HCT116 (cell line): ENCODE measurements around the gene CTBP2. TPM values are rescaled to one million over a fixed set of nuclear protein-coding genes. Genes with fewer than 3 reads are reported as not detected.

Experiments used
- ATAC-seq: fragments of 200-7000 bp; cut with Tn5 transposase; 2 replicates; pipeline ENCODE4 v1.9.1; 2020; ENCODE audit warnings: mild to moderate bottlenecking, moderate library complexity
- BruUV-seq: library from RNA; stranded (reverse); fragments of 400-500 nt; replicated peaks from 2 replicates; lab custom pipeline; 2021; lab: Mats Ljungman, UMichigan
- CTCF ChIA-PET: fragments of 300-600 bp; sonication (Branson Sonifier 250); formaldehyde crosslinking; loops from one replicate; lab custom pipeline; 2021; ENCODE audit warnings: antibody characterized with exemption; lab: Charles Lee
- POLR2A ChIA-PET: fragments of 300-600, 350-600 bp; sonication (Branson Sonifier 250); formaldehyde crosslinking; loops from one replicate; lab custom pipeline; 2021; ENCODE audit warnings: antibody characterized with exemption; lab: Charles Lee
- RAD21 ChIA-PET, 2 experiments: fragments of 300-600 bp; sonication (Branson Sonifier 250); formaldehyde crosslinking; loops; one replicate each; lab custom pipeline; 2023; ENCODE audit warnings: low total read pairs in 2 of 2; ENCODE audit not compliant: uncharacterized antibody in 2 of 2, unreplicated experiment in 2 of 2, low non-redundant PET in 1 of 2; lab: Charles Lee
- DNase-seq: peaks from one replicate; pipeline ENCODE4 v3.0.0-alpha.2; 2010; ENCODE audit warnings: low read depth, low spot score
- H2AFZ ChIP-seq: fragments of 200-600 bp; shearing (Covaris generic), sonication (generic); 2 replicates; pipeline ENCODE4 v1.6.1; 2017; ENCODE audit warnings: low read depth, mixed run types, mixed read lengths, antibody characterized with exemption, low read length; ENCODE audit not compliant: poor library complexity, severe bottlenecking
- H3K27ac ChIP-seq: 2 replicates; pipeline ENCODE4 v1.5.1; 2012; ENCODE audit warnings: low read depth, low read length
- H3K27me3 ChIP-seq: fragments of 200-600 bp; sonication (generic); 2 replicates; pipeline ENCODE4 v1.6.1; 2016; ENCODE audit warnings: mixed run types, low read length, mixed read lengths; ENCODE audit not compliant: insufficient read depth
- H3K36me3 ChIP-seq, 2 experiments: fragments of 200-500 bp in 1 of 2; fragments of 200-600 bp in 1 of 2; sonication (Bioruptor generic) in 1 of 2; sonication (generic) in 1 of 2; 2 replicates each; pipeline versions ENCODE4 v1.5.1 to v1.6.1; 2014 to 2016; ENCODE audit warnings: low read length in 2 of 2, inconsistent platforms in 1 of 2, mixed read lengths in 1 of 2, mixed run types in 1 of 2; ENCODE audit not compliant: insufficient read depth in 2 of 2, control insufficient read depth in 1 of 2
- H3K4me1 ChIP-seq, 2 experiments: fragments of 200-600 bp in 1 of 2; sonication (generic) in 1 of 2; 2 replicates each; pipeline versions ENCODE4 v1.5.1 to v1.6.1; 2012 to 2017; ENCODE audit warnings: low read length in 2 of 2, inconsistent platforms in 1 of 2, mild to moderate bottlenecking in 1 of 2, mixed read lengths in 1 of 2, mixed run types in 1 of 2, moderate library complexity in 1 of 2; ENCODE audit not compliant: insufficient read depth in 2 of 2, control insufficient read depth in 1 of 2
- H3K4me2 ChIP-seq: fragments of 200-600 bp; sonication (generic); 2 replicates; pipeline ENCODE4 v1.6.1; 2017; ENCODE audit warnings: mixed run types, low read length, mixed read lengths
- H3K4me3 ChIP-seq, 2 experiments: fragments of 200-600 bp in 1 of 2; sonication (generic) in 1 of 2; replicated peaks in 1 of 2; 2 replicates each; pipeline ENCODE4 v1.5.1; 2011 to 2016; ENCODE audit warnings: low read length in 2 of 2, control low read depth in 1 of 2, low read depth in 1 of 2, mild to moderate bottlenecking in 1 of 2, mixed read lengths in 1 of 2, mixed run types in 1 of 2
- H3K79me2 ChIP-seq: fragments of 200-600 bp; sonication (generic); 2 replicates; pipeline ENCODE4 v1.6.1; 2017; ENCODE audit warnings: mild to moderate bottlenecking, mixed run types, low read length, moderate library complexity, mixed read lengths; ENCODE audit not compliant: insufficient read depth
- H3K9ac ChIP-seq: fragments of 200-600 bp; sonication (generic); 2 replicates; pipeline ENCODE4 v1.6.1; 2016; ENCODE audit warnings: low read length, mixed read lengths
- H3K9me2 ChIP-seq: fragments of 200-600 bp; sonication (generic), shearing (Covaris generic); 2 replicates; pipeline ENCODE4 v1.6.1; 2017; ENCODE audit warnings: mixed run types, mild to moderate bottlenecking, moderate library complexity; ENCODE audit not compliant: insufficient read depth
- H3K9me3 ChIP-seq, 2 experiments: fragments of 200-500 bp in 1 of 2; fragments of 200-600 bp in 1 of 2; sonication (Bioruptor generic) in 1 of 2; sonication (generic) in 1 of 2; 2 replicates each; pipeline ENCODE4 v1.6.1; 2014 to 2017; ENCODE audit warnings: low read length in 2 of 2, mixed read lengths in 2 of 2, inconsistent platforms in 1 of 2, low read depth in 1 of 2, mild to moderate bottlenecking in 1 of 2, mixed run types in 1 of 2, moderate library complexity in 1 of 2; ENCODE audit not compliant: control insufficient read depth in 1 of 2, insufficient read depth in 1 of 2
- H4K20me1 ChIP-seq: fragments of 200-600 bp; sonication (generic), shearing (Covaris generic); 2 replicates; pipeline ENCODE4 v1.6.1; 2017; ENCODE audit warnings: mixed run types, mild to moderate bottlenecking, moderate library complexity; ENCODE audit not compliant: insufficient read depth
- CBX3 ChIP-seq: IDR thresholded peaks from 2 replicates; pipeline ENCODE4 v1.6.1; 2012; ENCODE audit warnings: low read depth
- EZH2 ChIP-seq: fragments of 200-600 bp; sonication (generic); IDR thresholded peaks from 2 replicates; pipeline ENCODE4 v1.6.1; 2017; ENCODE audit warnings: antibody characterized with exemption, mixed run types
- SIN3A ChIP-seq: IDR thresholded peaks from 2 replicates; pipeline ENCODE4 v1.6.1; 2012; ENCODE audit warnings: low read depth
- SRF ChIP-seq: IDR thresholded peaks from 2 replicates; pipeline ENCODE4 v1.6.1; 2012; ENCODE audit warnings: low read depth
- YY1 ChIP-seq: IDR thresholded peaks from 2 replicates; pipeline ENCODE4 v1.6.1; 2011; ENCODE audit warnings: low read length, low read depth, moderate library complexity, mild to moderate bottlenecking; ENCODE audit not compliant: insufficient replicate concordance; ENCODE audit errors: extremely low read depth
- intact Hi-C: fragments of 100-400 bp; cut with micrococcal nuclease; formaldehyde crosslinking; loops from 2 replicates; pipeline ENCODE4 v1.10.0; 2022
- total RNA-seq: library from RNA; stranded (reverse); gene quantifications from one replicate; pipeline ENCODE4 v1.2.1, GENCODE V29; 2021; ENCODE audit not compliant: unreplicated experiment
- TF ChIP-seq, protein P1 (sequence below): IDR thresholded peaks from 2 replicates; pipeline ENCODE4 v1.6.1; 2012; ENCODE audit warnings: low read depth
- TF ChIP-seq, protein P2 (sequence below): IDR thresholded peaks from 2 replicates; pipeline ENCODE4 v1.6.1; 2011; ENCODE audit warnings: mild to moderate bottlenecking, low read length, moderate library complexity; ENCODE audit not compliant: insufficient replicate concordance; ENCODE audit errors: extremely low read depth
- TF ChIP-seq, protein P3 (sequence below), 3 experiments: fragments of 200-600 bp in 1 of 3; sonication (generic) in 1 of 3; IDR thresholded peaks in 2 of 3; conservative IDR thresholded peaks in 1 of 3; 2 replicates each; pipeline ENCODE4 v1.5.1; 2012 to 2017; ENCODE audit warnings: low read depth in 2 of 3, low read length in 2 of 3, antibody characterized with exemption in 1 of 3, borderline replicate concordance in 1 of 3, control low read depth in 1 of 3, mild to moderate bottlenecking in 1 of 3, mixed read lengths in 1 of 3, mixed run types in 1 of 3, moderate library complexity in 1 of 3; ENCODE audit not compliant: insufficient read depth in 1 of 3
- TF ChIP-seq, protein P4 (sequence below): IDR thresholded peaks from 2 replicates; pipeline ENCODE4 v1.6.1; 2012

The CTBP2 gene
- total RNA-seq, 1 experiment from 2014 or later = 144 TPM

DNA sequence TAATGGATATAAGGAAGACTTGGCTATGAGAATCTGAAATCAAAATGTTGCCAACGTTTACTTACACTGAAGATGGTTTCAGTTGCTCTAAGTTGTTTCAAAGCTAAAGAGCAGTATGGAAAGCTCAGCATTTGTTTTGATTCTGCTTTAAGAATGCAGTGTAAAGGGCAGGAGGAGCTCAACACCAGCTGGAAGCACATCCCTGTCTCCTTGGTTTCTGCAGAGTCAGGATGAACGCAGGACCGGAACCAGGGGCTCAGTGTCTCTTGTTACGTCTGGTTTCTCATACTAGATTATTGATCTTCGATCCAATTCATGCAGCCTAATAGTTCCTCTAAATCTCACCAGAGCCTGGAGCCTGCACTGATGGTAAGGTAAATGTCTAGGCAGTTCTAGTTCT lies 194.4 kb downstream of the CTBP2 start:
- H3K36me3 ChIP-seq = peaks cover 0 to 7% of the 10 kb centered on the region in 2 experiments; a peak in 1 of 4 replicates
- no peaks in the 10 kb centered on the region for H3K27me3 ChIP-seq
- H3K4me1 ChIP-seq = peaks cover 0 to 17% of the 10 kb centered on the region in 2 experiments
- H3K27ac ChIP-seq = no peak overlapping the region
- H3K79me2 ChIP-seq = peaks cover 95% of the 10 kb centered on the region
- ChIA-PET RAD21 (no interaction called here), POLR2A (no interaction called here), CTCF (no interaction called here)
- TF ChIP-seq, protein P1, sequence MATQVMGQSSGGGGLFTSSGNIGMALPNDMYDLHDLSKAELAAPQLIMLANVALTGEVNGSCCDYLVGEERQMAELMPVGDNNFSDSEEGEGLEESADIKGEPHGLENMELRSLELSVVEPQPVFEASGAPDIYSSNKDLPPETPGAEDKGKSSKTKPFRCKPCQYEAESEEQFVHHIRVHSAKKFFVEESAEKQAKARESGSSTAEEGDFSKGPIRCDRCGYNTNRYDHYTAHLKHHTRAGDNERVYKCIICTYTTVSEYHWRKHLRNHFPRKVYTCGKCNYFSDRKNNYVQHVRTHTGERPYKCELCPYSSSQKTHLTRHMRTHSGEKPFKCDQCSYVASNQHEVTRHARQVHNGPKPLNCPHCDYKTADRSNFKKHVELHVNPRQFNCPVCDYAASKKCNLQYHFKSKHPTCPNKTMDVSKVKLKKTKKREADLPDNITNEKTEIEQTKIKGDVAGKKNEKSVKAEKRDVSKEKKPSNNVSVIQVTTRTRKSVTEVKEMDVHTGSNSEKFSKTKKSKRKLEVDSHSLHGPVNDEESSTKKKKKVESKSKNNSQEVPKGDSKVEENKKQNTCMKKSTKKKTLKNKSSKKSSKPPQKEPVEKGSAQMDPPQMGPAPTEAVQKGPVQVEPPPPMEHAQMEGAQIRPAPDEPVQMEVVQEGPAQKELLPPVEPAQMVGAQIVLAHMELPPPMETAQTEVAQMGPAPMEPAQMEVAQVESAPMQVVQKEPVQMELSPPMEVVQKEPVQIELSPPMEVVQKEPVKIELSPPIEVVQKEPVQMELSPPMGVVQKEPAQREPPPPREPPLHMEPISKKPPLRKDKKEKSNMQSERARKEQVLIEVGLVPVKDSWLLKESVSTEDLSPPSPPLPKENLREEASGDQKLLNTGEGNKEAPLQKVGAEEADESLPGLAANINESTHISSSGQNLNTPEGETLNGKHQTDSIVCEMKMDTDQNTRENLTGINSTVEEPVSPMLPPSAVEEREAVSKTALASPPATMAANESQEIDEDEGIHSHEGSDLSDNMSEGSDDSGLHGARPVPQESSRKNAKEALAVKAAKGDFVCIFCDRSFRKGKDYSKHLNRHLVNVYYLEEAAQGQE = no peak
- H3K4me3 ChIP-seq = no peak overlapping the region
- intact Hi-C loops = no loop called here
- DNase-seq (no peak), ATAC-seq (no peak)
- H2AFZ ChIP-seq = no peak overlapping the region
- no peaks in the 10 kb centered on the region for H3K9me3 ChIP-seq
- H4K20me1 ChIP-seq = peaks cover 16% of the 10 kb centered on the region; the same call in 1 of the 2 replicates
- H3K9me2 ChIP-seq = no peaks in the 10 kb centered on the region
- no TSS peak for BruUV-seq
- H3K9ac ChIP-seq = no peak overlapping the region
- H3K4me2 ChIP-seq = no peak overlapping the region

DNA sequence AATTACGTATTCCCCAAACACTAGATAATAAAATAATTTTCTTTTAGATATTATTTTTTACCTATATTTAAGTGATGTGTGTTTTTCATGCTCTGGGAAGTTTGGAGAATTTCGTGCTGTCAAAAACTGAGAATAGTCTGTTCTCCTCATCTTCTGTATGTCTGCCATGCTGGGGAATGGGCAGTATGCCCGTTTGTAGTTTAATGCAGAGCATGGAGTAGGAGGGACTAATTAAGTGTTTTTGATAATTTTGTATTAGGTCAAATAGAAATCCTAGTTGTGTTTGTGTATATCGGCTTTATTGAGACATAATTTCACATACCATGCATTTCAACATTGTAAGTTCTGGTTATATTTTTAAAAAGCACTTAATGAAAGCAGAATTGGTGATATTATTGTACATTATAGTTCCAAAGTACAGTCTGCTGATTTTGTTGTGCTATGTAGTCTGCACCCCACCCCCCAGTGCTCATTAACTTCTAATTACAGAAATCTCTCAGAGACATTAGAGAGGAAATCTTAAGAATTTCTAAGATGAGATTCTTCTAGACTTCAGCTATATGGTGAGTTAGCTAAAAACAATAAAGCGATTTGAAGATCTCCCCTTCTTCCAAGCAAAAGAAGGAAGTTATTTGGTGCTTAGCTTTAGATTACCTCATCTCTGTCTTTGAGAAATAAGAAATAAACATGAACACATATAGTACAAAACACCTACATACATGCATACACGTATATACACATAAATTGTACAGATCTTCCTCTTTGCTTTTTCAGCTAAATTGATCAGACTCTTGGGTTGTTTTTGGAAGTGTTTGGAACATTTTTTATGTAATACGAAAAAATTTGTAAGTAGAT lies 196.3 kb downstream of the CTBP2 start:
- DNase-seq = no peak
- Histone ChIP-seq H3K9me3 (no peaks in the 10 kb centered on the region), H3K4me2 (no peak overlapping the region), H4K20me1 (peaks cover 17% of the 10 kb centered on the region; the same call in 1 of the 2 replicates), H3K4me3 (no peak overlapping the region), H3K9me2 (no peaks in the 10 kb centered on the region), H3K4me1 (peaks cover 0 to 17% of the 10 kb centered on the region in 2 experiments), H3K36me3 (peaks cover 0 to 7% of the 10 kb centered on the region in 2 experiments; a peak in 1 of 4 replicates), H3K9ac (no peak overlapping the region), H3K27me3 (no peaks in the 10 kb centered on the region), H3K79me2 (peaks cover 97% of the 10 kb centered on the region), H2AFZ (no peak overlapping the region), H3K27ac (no peak overlapping the region)
- ChIA-PET CTCF (no interaction called here), RAD21 (no interaction called here), POLR2A (no interaction called here)
- intact Hi-C loops = no loop called here
- no TSS peak for BruUV-seq
- ATAC-seq = no peak
- TF ChIP-seq, protein P2, sequence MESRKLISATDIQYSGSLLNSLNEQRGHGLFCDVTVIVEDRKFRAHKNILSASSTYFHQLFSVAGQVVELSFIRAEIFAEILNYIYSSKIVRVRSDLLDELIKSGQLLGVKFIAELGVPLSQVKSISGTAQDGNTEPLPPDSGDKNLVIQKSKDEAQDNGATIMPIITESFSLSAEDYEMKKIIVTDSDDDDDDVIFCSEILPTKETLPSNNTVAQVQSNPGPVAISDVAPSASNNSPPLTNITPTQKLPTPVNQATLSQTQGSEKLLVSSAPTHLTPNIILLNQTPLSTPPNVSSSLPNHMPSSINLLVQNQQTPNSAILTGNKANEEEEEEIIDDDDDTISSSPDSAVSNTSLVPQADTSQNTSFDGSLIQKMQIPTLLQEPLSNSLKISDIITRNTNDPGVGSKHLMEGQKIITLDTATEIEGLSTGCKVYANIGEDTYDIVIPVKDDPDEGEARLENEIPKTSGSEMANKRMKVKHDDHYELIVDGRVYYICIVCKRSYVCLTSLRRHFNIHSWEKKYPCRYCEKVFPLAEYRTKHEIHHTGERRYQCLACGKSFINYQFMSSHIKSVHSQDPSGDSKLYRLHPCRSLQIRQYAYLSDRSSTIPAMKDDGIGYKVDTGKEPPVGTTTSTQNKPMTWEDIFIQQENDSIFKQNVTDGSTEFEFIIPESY = no peak
- TF ChIP-seq CBX3 (no peak), SRF (no peak), YY1 (no peak), SIN3A (no peak), EZH2 (no peak)
- TF ChIP-seq, protein P3, sequence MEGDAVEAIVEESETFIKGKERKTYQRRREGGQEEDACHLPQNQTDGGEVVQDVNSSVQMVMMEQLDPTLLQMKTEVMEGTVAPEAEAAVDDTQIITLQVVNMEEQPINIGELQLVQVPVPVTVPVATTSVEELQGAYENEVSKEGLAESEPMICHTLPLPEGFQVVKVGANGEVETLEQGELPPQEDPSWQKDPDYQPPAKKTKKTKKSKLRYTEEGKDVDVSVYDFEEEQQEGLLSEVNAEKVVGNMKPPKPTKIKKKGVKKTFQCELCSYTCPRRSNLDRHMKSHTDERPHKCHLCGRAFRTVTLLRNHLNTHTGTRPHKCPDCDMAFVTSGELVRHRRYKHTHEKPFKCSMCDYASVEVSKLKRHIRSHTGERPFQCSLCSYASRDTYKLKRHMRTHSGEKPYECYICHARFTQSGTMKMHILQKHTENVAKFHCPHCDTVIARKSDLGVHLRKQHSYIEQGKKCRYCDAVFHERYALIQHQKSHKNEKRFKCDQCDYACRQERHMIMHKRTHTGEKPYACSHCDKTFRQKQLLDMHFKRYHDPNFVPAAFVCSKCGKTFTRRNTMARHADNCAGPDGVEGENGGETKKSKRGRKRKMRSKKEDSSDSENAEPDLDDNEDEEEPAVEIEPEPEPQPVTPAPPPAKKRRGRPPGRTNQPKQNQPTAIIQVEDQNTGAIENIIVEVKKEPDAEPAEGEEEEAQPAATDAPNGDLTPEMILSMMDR (IDR thresholded peaks at IDR 0.05 in 2 of 3, conservative IDR thresholded peaks at IDR 0.05 in 1 of 3; ENCODE audit: borderline replicate concordance in 1 of 3, insufficient read depth in 1 of 3, low read depth in 2 of 3, low read length in 2 of 3) = no peak
- TF ChIP-seq, protein P4, sequence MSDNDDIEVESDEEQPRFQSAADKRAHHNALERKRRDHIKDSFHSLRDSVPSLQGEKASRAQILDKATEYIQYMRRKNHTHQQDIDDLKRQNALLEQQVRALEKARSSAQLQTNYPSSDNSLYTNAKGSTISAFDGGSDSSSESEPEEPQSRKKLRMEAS = no peak
